ENCODE results near the gene RARRES1. TPM values are rescaled to one million over a fixed set of nuclear protein-coding genes. Genes with fewer than 3 reads are reported as not detected.

RARRES1 gene, protein sequence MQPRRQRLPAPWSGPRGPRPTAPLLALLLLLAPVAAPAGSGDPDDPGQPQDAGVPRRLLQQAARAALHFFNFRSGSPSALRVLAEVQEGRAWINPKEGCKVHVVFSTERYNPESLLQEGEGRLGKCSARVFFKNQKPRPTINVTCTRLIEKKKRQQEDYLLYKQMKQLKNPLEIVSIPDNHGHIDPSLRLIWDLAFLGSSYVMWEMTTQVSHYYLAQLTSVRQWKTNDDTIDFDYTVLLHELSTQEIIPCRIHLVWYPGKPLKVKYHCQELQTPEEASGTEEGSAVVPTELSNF
- 1.3 TPM for total RNA-seq (2021; ENCODE audit: unreplicated experiment)
- polyA plus RNA-seq (2012; ENCODE audit: insufficient read length), result 0.46 TPM
- Bru-seq, nascent RNA, result percentile 29 among the genes with signal in this experiment
- percentile 16 among the genes with signal in this experiment for BruChase-seq, experiment 1, labeled RNA remaining after a 2-hour chase
- BruChase-seq, experiment 2, labeled RNA remaining after a 6-hour chase, result percentile 20 among the genes with signal in this experiment
- long read RNA-seq, partial matches to known transcripts, result 0 of 4 reads
- long read RNA-seq, other reads (novel, unspliced or antisense), result 4 of 4 reads

- no peaks in the 10 kb centered on the region for H3K36me3 ChIP-seq (ENCODE audit: control insufficient read depth, insufficient read depth, low read length)
- peaks cover 5% of the 10 kb centered on the region; the same call in 1 of the 2 replicates for H3K9me3 ChIP-seq (ENCODE audit: control insufficient read depth, insufficient read depth, low read depth, low read length)
- ChIA-PET CTCF (no interaction called here), POLR2A (no interaction called here)
- H3K27me3 ChIP-seq (ENCODE audit: control insufficient read depth, insufficient read depth, low read length), result no peaks in the 10 kb centered on the region
- ATAC-seq (peak; percentile 50), DNase-seq (ENCODE audit: low read depth, low spot score) (no peak)
- peak within 1 kb of the TSS; percentile 7 to 29; a peak in 2 of 4 replicates for H3K4me3 ChIP-seq (ENCODE audit: low read depth in 2 of 2, low read length in 2 of 2)
- H3K4me1 ChIP-seq (ENCODE audit: control insufficient read depth, insufficient read depth, low read length), result peaks cover 23% of the 10 kb centered on the region
- in situ Hi-C loops (cut with HindIII; ENCODE audit: low pct_unique_long_range_greater_than_20kb, low sequenced_read_pairs) (no loop called here), intact Hi-C loops (cut with micrococcal nuclease; ENCODE audit: unreplicated experiment) (no loop called here)
- TF ChIP-seq CTCF (IDR thresholded peaks at IDR 0.05) (no peak), SIN3A (IDR thresholded peaks at IDR 0.05; ENCODE audit: borderline replicate concordance, insufficient read depth, low read depth, low read length) (no peak), TCF7L2 (IDR thresholded peaks at IDR 0.05; ENCODE audit: low read depth, low read length) (no peak), POLR2AphosphoS5 (IDR thresholded peaks at IDR 0.05; ENCODE audit: low read depth, low read length) (no peak), REST (IDR thresholded peaks at IDR 0.05; ENCODE audit: insufficient read depth in 1 of 2, low read depth in 2 of 2, low read length in 1 of 2) (no peak)
- no TSS peak for BruUV-seq (replicated peaks)
- H3K27ac ChIP-seq (ENCODE audit: low read length), result peak within 1 kb of the TSS; percentile 59
These were observed at the start of gene RARRES1 for GRCh38 chr3:158731938-158732855. Gene RARRES1, minus strand, starts transcription at chr3:158732457. Its CDS starts 42 bp downstream, at chr3:158732415.

DNA sequence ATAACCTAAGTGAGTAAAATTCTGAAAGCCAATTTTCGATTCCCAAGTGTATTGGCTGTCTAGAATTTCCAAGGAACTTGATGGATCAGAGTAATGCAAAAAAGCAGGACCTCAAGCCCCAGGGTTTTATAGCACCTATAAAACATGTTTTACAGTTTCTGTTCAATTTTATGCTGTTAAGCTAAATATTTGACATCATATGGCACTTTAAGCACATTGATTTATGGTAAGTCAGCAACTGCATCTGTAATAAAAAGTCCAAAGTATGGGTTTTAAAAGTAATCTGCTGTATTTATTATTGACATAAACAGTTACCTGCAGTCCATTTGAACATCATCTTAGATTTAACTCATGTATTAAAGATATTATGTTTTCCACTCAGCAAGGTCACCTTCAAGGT, 49.6 kb upstream of the RARRES1 start:
- Histone ChIP-seq H3K4me1 (ENCODE audit: control insufficient read depth, insufficient read depth, low read length) (no peaks in the 10 kb centered on the region; the same call in 1 of the 2 replicates), H3K36me3 (ENCODE audit: control insufficient read depth, insufficient read depth, low read length) (no peaks in the 10 kb centered on the region), H3K9me3 (ENCODE audit: control insufficient read depth, insufficient read depth, low read depth, low read length) (peaks cover 12% of the 10 kb centered on the region; the same call in 1 of the 2 replicates), H3K27me3 (ENCODE audit: control insufficient read depth, insufficient read depth, low read length) (no peaks in the 10 kb centered on the region), H3K4me3 (ENCODE audit: low read depth in 2 of 2, low read length in 2 of 2) (no peak overlapping the region), H3K27ac (ENCODE audit: low read length) (peak overlapping the region; percentile 36)
- CTCF ChIA-PET, result no interaction called here
- BruUV-seq (replicated peaks), result no TSS peak
- in situ Hi-C loops (cut with HindIII; ENCODE audit: low pct_unique_long_range_greater_than_20kb, low sequenced_read_pairs) (no loop called here), intact Hi-C loops (cut with micrococcal nuclease; ENCODE audit: unreplicated experiment) (no loop called here)
- no peak for DNase-seq (ENCODE audit: low read depth, low spot score)
- POLR2A ChIA-PET, result no interaction called here
- ATAC-seq, result no peak
- TF ChIP-seq TCF7L2 (IDR thresholded peaks at IDR 0.05; ENCODE audit: low read depth, low read length) (peak; percentile 73), REST (IDR thresholded peaks at IDR 0.05; ENCODE audit: insufficient read depth in 1 of 2, low read depth in 2 of 2, low read length in 1 of 2) (no peak), POLR2AphosphoS5 (IDR thresholded peaks at IDR 0.05; ENCODE audit: low read depth, low read length) (no peak), SIN3A (IDR thresholded peaks at IDR 0.05; ENCODE audit: borderline replicate concordance, insufficient read depth, low read depth, low read length) (no peak), CTCF (IDR thresholded peaks at IDR 0.05) (no peak)
